DMS53 treated with DMSO at 0.1 percent for 48 hours (cell line): ENCODE data around the gene NKG7.
"Not testable (repeated sequence)": the region's sequence is repeated elsewhere in the genome, so short reads cannot be mapped to it uniquely, and the experiment has no call there.

Experiments used
- DNase-seq: peaks from one replicate; lab custom pipeline; 2025; ENCODE audit not compliant: unreplicated experiment; lab: John Stamatoyannopoulos, UW

The NKG7 gene, protein sequence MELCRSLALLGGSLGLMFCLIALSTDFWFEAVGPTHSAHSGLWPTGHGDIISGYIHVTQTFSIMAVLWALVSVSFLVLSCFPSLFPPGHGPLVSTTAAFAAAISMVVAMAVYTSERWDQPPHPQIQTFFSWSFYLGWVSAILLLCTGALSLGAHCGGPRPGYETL

DNA sequence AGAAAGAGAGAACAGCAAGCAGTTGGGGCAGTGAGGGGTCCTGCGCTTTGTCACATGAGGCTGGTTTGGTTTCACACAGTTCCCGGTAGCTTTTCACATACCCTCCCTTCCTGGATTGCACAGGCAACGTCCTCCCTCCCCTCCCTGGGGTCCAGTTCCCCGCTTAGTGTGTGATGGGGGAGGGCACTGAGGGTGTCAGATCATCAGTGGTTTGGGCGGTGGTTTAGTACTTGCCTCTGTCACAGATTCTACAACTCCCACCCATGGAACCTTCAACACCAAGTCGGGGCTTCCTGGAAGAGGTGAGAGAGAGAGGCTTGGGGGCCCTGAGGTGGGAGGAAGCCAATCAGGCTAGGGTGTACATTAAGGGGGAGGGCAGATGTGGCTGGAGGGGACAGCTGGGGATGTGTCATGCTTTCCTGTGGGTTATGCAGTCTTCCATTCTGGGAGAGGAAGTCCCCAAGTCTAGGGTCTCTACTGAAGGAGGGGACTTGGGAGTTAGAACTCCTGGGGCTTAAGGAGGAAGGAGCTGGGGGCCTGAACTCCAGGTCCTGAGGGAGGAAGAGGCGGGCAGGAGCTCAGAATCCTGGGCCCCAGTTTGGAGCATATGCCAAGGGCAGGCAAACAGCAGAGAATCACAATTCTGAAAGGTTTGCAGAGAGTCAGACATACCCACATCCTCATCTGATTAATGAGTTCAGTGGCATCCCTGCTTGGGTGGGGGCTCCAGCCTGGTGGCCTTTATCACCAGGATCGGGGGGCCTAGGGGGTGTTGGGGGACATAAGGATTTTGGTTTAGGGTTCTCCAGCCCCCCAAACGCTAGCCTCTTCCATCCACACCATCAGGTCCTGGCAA, at the start of gene NKG7:
NKG7 (minus strand) TSS at position 6 of the 856 bp plus-strand sequence. CDS start 119 bp downstream, outside the sequence.
- no peak for DNase-seq

DNA sequence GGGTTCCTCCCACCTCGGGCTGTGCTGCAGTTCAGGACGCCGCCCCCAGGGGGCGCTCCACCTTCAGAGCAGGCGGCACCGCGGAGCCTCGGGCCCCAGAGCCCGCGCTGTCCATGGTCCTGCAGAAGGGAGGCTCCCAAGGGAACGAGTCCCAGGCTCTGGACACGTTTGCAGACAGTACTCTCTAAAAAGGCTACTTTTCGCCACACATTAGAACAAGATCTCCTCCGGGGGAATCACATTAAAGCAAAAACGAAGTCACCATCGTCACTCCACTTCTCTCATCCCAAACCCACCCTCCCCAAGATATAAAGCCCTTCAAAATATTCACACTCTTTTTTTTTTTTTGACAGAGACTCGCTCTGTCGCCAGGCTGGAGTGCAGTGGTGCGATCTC, 49.6 kb upstream of the NKG7 start:
- no peak for DNase-seq

DNA sequence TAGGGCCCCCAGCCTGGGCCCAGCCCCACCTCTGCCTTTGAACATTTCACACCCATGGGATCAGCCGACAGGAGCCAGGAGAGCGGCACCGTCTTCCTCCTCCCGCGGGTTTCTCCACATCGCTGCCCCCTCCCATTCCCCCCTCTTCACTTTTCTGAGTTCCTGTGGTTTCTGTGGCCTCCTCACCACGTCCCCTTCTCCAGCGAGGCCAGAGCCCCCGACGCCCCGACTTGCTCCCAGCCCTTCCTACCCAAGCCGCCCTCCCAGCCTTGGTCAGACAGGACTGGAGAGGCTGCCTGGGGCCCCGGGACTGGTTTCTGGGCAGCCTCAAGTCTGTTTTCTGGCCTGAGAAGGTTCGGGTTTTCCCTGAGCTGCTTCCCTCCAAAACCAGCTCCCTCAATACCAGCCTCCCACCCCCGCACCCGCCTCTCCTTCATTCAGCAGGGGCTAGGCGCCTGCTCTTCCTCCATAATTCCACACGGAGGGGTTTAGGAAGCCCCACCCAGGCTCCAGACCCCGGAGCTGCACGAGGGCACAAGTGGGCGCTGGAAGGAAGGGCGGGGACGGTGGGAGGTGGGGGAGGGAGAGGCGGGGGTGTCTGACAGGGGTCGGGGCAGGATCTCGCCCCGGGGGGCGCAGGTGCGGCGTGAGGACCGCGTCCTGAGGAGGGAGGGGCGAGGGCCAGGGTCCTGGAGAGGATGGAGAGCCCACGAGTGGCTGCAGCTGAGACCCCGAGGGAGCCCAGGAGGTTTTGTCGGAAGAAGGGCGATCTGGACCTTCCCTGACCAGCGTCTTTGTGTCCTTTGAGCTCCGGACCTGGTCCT, 49.0 kb upstream of the NKG7 start:
- DNase-seq = no peak

DNA sequence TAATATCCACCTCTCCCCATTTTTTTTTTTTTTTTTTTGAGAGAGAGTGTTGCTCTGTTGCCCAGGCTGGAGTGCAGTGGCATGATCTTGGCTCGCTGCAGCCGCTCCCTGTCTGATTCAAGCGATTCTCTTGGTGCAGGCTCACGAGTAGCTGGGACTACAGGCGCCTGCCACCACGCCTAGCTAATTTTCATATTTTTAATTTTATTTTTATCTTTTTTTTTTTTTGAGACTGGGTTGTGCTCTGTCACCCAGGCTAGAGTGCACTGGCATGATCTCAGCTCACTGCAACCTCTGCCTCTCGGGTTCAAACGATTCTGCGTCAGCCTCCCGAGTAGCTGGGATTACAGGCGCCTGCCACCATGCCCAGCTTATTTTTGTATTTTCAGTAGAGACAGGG, 48.1 kb upstream of the NKG7 start:
- DNase-seq = not testable (repeated sequence)

DNA sequence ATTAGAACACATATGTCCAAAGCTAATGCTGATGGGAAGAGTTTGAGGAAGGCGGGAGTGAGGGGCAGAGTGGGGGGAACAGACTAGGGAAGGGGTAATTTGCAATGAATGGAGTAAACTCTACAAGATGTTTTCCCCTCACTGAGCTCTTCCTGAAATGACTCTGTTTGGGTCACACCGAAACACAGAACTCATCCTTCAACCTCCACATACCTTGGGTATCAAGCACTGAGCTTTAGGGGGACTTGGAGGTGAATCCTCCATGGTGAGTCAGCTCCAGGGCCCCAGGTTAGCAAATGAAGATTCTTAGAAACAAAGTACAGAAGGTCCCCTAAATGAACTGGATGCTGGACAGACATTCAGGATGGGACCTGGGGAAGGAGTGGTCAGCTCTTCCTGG, 46.3 kb upstream of the NKG7 start:
- no peak for DNase-seq

DNA sequence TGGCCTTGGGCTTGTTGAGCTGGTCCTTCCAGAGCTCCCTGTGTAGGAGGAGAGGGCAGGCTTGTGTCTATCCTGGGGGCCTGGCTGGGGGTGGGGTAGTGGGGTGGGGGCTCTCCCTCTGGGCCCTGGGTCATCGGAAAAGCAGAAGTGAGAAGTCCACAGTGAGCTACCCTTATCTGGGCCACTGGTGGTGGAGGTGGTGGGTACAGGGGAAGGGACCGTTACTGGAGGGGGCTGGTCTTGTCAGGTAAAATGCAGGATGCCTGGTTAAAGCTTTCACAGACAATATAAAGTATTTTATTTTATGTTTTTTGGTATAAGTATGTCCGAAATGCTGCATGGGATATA, 45.3 kb upstream of the NKG7 start:
- no peak for DNase-seq

DNA sequence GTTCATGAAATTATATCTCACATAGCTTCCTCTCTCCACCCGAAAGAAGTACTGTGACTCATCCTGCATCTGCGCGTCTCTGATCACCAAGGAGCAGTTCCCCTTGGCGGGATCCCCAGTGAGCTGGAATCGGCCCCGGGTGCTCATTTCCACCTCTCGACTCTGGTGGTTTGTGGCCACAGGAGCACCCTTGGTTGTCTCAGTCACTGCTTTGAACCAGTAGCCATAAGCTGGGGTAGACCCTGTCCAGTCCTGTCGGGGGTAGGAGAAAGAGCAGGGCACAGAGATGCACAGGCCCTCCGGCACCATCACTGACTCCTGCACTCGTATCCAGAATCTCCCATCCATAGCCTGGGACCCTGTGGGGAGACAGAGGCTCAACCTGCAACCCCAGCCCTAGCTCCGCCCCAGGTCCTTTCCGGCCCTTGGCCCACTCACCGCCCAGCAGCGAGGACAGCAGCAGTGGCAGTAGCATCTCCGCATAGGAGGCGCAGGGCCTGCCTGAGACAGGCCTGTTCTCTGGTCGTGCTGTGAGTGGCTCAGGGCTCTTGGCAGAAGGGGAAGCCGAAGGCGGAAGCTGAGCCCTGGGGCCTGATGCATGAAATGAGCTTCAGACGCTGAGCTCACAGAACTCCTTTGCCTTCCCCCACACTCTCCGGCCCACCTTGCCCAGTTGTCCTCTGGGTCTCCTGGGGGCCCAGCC, 44.8 kb upstream of the NKG7 start, which contains the start of gene SIGLEC10:
SIGLEC10 (minus strand) TSS at position 536 of the 703 bp plus-strand sequence; CDS start at position 475, 61 bp downstream.
- no peak for DNase-seq

DNA sequence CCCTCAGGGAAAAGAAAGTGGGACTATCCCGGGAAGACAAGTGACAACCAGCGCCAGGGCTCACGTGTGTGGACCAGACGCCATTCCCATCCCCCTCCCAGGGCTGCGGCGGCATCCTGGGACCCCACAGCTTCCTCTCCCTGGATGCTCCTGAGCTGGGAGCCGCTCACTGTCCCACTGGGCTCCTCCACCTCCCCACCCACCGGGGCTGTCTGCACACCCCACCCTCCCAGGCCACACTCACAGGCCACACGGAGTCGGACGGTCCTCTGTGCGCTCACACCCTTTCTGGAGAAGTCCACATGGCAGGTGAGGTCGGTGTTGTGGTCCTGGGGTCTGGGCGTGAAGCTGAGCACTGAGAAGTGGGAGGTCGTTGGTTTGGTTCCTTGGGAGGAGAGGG, 44.0 kb upstream of the NKG7 start:
- not testable (repeated sequence) for DNase-seq

DNA sequence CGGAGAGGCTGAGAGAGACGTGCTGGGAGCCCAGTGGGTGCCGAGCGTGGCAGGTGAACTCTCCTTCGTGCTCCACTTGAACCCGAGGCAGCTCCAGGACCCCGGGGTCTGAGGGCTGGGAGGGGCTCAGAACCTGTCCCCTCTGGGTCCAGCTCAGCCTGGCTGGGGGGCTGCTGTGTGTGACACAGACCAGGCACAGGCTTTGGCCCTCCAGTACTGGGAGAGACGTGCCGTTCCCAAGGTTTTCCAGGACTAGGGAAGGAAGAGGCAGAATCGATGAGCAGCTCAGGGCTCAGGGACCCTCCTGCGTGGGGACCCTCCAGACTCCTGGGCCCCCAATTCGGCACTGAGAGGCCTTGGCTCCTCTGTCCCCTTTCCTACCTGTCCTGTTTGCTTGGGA, 42.7 kb upstream of the NKG7 start:
- DNase-seq = no peak

DNA sequence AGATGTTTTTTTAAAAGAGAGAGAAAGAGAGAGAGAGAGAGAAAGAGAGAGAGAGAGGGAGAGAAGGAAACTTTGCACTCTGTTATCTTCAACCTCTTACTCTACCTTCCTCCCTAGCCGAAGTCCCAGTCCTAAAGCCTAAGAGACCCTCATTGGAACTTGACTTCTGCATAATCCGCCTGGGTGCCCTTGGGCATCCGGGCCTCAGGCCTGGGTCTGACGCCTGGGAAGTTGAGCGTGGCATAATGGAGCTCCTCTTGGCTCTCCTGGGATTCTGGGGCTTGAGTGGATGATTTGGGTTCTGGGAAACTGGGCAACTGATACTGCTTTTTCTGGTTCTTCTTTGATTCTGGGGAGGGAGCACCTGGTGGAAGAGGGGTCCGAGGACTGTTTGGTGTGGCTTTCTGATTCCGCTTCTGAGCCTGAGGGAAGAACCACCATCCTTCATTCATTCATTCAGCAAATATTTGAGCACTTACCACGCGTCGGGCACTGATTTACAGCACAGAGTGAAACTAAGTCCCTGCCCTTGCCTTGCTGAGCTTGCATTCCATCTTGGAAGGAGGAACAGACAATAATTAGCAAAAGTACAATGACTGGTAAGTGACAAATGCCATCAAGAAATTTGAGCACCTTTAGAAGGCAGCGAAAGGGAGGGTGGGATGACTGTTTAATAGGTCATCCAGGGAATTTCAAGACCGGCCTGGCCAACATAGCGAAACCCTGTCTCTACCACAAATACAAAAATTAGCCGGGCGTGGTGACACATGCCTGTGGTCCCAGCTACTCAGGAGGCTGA, 38.7 kb upstream of the NKG7 start:
- no peak for DNase-seq

DNA sequence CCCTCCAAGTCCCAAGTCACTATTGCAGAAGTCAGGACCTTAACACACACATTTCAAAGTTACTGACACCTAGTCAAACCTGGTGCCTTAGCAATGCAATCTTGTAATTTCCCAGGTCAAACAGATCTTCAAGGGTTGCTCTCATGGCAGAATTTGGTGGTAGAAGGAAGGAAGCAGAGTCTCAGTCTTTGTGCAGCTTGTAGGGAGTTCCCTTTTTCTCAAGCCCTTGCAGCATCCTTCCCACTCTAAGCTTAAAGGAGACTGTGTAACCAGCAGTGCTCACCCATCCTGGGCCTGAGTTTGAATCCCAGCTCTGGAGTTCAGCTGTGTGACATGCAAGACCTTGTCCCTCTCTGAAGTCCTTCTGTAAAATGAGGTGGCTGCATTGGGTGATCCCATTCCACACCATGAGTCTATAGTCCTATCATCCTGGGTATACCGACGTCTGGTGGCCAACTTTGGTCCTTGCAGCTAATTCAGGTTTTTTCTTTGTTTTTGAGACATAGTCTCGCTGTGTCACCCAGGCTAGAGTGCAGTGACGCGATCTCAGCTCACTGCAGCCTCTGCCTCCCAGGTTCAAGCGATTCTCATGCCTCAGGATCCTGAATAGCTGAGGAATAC, 35.2 kb upstream of the NKG7 start:
- no peak for DNase-seq

DNA sequence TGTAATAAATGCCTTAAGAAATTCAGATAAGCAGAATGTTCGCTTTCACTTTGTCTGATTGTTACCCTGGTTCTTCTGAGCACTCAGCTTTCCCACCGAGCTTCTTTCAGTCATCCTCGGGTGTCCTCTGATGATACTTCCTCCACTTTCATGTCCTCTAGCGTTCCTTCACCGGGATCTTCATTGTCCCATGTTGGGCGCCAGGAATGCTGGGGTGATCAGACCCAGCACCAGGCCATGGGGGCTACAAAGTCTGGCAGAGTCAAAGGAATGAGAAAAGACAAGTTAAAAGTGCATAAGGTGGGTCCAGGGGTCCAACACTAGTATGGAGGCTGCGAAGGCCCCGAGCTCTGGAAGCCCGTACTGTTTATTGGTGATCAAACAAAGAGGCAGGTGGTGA, 29.7 kb upstream of the NKG7 start:
- DNase-seq = no peak

DNA sequence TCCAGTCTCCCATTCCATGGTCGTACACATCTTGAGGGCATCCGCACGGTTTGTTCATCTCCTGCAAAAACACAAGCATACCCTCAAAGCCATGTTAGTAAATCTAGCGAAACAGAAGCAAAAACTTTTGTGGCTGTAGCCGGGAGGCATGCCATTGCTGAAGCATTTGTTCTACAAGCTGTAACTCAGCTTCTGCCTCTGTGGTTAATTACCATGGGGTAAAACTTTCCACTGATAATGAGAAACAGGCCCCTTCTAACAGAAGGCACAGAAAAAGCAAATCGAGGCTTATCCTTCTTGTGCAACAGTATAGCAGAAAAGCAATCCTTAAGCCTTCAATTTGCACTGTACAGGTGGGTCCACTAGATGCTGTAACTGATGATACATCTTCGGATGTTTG, 27.5 kb upstream of the NKG7 start:
- not testable (repeated sequence) for DNase-seq

DNA sequence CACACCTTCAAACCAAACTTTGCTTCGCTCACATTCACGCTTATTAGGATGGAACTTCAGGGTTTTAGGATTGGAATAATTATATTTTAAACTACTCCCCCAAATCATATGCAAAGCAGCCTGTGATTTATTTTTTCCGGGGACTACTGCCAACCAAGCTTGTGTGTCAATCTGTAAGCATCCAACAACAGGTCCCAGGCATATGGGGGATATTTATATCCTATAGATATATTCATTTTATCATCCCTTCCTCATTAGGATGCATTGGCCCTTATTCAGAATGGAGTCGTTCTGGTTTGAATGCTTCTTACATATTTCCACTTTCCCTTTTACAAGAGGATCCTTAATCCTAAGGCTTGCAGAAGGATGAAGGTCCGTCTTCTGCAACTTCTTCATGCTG, 26.8 kb upstream of the NKG7 start:
- no peak for DNase-seq

DNA sequence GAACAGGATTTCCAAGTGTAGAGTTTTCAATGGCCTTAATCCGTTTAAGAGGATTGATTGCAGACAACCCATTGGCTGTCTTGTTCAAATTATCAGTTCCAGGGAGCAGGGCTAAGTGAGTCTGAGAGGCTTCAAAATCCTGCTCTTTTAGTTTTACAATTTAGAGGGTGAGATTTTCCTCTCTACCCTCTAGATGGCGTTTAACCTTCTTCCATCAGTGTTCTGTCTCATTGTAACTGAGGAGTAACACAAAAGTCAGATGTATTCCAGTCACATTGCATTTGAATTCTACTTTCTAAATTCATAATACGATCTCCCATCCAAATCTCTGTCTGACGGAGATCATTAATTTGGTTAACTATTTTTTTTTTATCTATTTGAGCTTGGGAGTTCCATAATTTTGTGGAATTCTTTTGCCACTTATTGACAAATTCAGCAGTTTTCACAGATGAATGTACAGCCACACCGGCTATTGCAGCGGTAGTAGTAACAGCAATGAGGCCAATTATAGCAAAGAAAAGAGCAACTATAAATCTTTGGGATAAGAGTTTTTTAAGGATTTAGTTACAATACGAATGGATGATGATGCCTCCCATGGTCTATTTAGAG, 25.7 kb upstream of the NKG7 start:
- DNase-seq = no peak

DNA sequence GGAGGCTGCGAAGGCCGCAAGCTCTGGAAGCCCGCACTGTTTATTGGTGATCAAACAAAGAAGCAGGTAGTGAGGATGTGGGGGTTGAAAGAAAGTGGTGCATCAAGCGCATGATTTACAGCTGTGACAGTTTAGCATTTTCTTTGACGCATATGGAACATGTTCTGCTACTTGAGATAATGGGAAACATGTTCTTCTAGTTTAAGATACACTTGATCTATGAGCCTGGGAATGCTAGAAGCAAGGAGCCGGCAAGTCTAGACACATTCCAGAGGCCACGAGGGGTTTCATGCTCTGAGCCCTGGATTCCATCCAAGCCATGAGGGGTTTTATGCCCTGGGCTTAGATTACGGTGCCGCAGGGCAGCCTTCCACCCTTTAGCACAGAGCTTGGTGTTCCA, 25.0 kb upstream of the NKG7 start:
- DNase-seq = not testable (repeated sequence)

DNA sequence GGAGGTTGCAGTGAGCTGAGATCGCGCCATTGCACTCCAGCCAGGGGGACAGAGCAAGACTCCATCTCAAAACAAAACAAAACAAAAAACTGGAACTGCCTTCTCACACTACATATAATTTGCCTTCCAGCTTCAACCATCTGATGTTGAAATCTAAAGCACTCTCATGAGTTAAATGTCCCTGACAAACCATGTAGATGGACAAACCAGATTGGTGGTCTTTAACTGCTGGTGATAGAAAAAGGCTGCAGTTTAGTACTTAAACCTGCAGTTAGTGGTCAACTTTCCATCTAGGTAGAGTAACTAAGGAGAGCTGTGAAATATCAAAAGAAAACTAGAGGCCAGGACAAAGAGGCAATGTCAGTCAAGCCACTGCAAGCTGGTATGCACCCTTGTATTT, 23.7 kb upstream of the NKG7 start:
- no peak for DNase-seq

DNA sequence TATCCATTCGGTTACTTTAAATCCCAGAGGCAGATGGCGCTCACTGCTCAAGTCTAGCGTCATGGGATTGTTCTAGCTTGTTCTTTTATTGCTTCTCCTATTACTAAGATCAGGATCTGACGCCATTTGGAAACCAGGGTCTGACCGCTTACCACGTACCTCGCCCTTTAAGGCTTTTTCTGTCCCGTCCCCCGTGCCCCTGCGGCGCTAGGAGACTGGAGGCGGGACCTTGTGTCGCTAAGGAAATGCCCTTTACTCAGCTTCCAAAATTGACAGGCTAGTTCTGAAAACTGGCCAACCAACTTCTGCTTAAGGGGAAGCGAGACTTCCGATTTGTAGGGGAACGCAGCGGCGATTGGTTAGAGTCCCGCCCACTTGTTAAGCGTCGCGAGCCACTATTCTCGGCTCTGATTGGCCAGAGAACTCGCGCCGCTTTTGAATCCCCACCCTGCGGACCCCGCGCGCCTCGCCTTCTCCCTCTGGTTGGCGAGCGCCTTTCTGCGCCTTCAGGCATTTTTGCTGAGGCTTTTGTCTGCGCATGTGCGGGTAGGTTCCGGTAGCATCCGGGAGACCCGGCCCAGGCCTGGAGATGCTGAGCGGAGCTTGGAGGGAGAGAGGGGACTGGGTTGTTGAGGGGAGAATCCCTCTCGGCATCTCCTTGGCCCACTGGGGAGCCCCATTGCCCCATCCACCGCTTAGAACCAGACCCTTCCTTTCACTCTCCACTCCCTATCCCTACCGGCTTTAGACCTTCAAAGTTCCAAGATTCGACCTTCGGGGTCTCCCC, 21.8 kb upstream of the NKG7 start:
- no peak for DNase-seq

DNA sequence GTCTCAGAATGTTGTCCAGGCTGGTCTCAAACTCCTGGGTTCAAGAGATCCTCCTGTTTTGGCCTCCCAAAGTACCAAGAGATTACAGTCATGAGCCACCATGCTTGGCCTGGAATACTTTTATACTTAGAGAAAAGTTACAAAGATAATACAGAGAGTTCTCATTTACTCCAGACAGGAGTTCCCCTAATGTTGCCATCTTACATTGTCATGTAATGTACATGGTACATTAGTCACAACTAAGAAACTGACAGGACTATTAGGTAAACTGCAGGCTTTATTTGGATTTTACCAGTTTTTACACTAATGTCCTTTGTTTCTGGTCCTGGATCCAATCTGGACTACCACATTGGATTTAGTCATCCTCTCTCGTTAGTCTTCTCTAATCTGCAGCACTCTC, 20.2 kb upstream of the NKG7 start:
- DNase-seq = no peak
